Inflammatory macrophage (primary cell): Measurements from ENCODE around the gene NDUFS4.
"Not testable (repeated sequence)": the region's sequence is repeated elsewhere in the genome, so short reads cannot be mapped to it uniquely, and the experiment has no call there.

Experiments used
- DNase-seq, 2 donors: peaks; one replicate each; pipeline ENCODE4 v3.0.0-alpha.2; 2020 to 2022

NDUFS4 gene

GRCh38 chr5:53671447-53671846 lies 111.0 kb downstream of the NDUFS4 start:
- DNase-seq = no peak

DNA sequence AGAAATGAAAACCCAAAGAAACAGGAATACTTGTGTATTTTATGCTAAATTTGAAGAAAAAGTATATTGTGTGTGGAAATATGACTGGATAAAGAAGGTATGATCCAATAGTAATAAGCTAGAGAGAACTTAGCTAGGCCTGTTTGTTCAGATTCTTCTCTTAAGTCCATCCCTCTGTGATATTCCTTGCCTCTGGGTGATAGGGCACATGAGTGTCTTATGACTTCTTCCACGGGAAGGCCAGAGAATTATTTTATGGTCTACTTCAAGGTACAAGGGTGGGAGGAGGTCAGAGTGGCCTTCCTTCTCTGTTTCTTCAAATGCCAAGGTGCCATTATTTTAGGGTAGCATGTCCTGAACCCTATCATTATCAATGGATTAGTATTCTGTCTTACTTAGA lies 113.7 kb downstream of the NDUFS4 start:
- DNase-seq = no peak

GRCh38 chr5:53677632-53678031 lies 117.2 kb downstream of the NDUFS4 start:
- DNase-seq = no peak

GRCh38 chr5:53678981-53679660 lies 118.7 kb downstream of the NDUFS4 start:
- DNase-seq = peak; percentile 19 to 22

DNA sequence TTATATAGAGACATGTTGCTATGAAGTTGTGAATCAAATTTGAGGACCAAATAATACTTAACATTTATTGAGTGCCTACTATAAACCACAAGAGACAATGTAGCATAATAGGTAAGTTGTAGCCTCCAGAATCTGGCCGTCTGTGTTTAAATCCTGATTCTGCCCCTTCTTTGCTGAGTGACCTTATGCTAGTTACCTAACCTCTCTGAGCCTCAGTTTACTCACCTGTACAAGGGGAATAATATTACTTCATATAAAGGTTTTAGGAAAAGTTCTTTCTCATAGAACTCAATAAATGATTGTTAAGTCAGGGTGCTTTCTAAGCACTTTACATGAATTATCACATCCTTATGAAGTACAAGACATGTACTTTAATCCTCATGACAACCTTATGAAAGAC lies 120.6 kb downstream of the NDUFS4 start:
- DNase-seq = no peak

DNA sequence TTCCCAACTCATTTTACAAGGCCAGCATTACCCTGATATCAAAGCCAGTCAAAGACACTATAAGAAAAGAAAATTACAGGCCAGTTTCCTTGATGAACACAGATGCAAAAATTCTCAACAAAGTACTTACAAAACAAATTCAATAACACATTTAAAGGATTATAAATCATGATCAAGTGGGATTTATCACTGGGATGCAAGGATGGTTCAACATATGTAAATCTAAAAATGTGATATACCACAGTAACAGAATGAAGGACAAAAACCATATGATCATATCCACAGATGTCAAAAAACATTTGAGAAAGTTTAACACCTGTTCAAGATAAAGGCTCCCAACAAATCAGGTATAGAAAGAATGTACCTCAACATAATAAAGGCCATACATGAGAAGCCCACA lies 130.6 kb downstream of the NDUFS4 start:
- no peak for DNase-seq

- no peak for DNase-seq
Observed at GRCh38 chr5:53694520-53695022, 134.1 kb downstream of the NDUFS4 start.

DNA sequence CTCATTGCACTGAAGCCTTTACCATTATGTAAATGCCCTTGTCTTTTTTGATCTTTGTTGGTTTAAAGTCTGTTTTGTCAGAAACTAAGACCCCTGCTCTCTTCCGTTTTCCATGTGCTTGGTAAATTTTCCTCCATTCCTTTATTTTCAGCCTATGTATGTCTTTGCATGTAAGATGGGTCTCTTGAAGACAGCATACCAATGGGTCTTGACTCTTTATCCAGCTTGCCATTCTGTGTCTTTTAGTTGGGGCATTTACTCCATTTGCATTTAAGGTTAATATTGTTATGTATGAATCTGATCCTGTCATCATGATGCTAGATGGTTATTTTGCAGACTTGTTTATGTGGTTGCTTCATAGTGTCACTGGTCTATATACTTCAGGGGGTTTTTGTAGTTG lies 150.0 kb downstream of the NDUFS4 start:
- DNase-seq = not testable (repeated sequence)

GRCh38 chr5:53712327-53712726 lies 151.9 kb downstream of the NDUFS4 start:
- no peak for DNase-seq

- no peak for DNase-seq
Observed at GRCh38 chr5:53713978-53714666, 153.7 kb downstream of the NDUFS4 start.

- DNase-seq = no peak
Observed at GRCh38 chr5:53714667-53715010, 154.2 kb downstream of the NDUFS4 start.

DNA sequence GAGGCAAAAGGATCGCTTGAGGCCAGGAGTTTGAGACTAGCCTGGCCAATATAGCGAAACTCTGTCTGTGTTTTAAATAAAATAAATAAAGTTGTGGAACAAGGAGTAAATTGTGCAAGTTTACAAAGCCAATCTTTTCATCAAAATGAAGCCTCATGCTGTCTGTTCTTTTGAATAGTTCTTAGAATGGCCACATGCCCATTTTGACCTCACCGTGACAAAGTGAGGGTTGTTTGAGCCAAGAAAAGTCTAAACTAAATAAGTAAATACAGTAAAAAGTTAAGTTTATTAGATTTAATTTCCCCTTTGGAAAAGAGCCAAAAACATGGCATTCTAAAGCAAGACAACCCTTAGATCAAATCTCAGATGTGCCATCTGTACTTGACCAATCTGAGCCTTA lies 165.7 kb downstream of the NDUFS4 start:
- no peak for DNase-seq

- peak; percentile 17 to 21 for DNase-seq
Observed at GRCh38 chr5:53730943-53731342, 170.5 kb downstream of the NDUFS4 start.
